ENCODE results near the gene CNTNAP2.

DNA sequence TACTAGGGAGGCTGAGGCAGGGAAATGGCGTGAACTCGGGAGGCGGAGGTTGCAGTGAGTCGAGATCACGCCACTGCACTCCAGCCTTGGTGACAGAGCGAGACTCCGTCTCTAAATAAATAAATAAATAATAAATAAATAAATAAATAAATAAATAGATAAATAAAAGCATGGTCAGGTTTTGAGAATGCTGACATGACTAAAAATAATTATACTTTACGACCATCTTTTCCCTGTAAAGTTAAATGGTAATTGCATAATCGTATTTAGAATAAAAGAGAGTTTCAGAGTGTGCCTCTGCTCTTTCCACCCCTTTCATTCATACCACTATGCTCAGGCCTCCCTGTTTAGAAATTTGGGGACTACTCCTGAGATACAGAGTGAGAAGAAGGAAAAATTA, 326.5 kb downstream of the CNTNAP2 start:
- TF ChIP-seq, protein P1, sequence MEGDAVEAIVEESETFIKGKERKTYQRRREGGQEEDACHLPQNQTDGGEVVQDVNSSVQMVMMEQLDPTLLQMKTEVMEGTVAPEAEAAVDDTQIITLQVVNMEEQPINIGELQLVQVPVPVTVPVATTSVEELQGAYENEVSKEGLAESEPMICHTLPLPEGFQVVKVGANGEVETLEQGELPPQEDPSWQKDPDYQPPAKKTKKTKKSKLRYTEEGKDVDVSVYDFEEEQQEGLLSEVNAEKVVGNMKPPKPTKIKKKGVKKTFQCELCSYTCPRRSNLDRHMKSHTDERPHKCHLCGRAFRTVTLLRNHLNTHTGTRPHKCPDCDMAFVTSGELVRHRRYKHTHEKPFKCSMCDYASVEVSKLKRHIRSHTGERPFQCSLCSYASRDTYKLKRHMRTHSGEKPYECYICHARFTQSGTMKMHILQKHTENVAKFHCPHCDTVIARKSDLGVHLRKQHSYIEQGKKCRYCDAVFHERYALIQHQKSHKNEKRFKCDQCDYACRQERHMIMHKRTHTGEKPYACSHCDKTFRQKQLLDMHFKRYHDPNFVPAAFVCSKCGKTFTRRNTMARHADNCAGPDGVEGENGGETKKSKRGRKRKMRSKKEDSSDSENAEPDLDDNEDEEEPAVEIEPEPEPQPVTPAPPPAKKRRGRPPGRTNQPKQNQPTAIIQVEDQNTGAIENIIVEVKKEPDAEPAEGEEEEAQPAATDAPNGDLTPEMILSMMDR (IDR thresholded peaks at IDR 0.05; ENCODE audit: insufficient read depth, low read length, poor library complexity, severe bottlenecking), result no peak
- no peak for TF ChIP-seq EZH2phosphoT487 (conservative IDR thresholded peaks at IDR 0.05; ENCODE audit: low read length)
